ENCODE results near the gene SLC41A1. TPM values are rescaled to one million over a fixed set of nuclear protein-coding genes. Genes with fewer than 3 reads are reported as not detected.

The SLC41A1 gene
- total and polyA plus RNA-seq, 2 donors (not counting 1 experiment from before 2014, with no cell fraction given), result 15.8 to 24.2 TPM

GRCh38 chr1:205780335-205780734 lies 32.7 kb downstream of the SLC41A1 start:
- Histone ChIP-seq H3K4me3 (ENCODE audit: control extremely low read depth in 1 of 5, extremely low read depth in 1 of 5, insufficient read depth in 1 of 5, low read depth in 2 of 5, low read length in 4 of 5) (no peak overlapping the region), H3K27ac (ENCODE audit: low read length in 2 of 2) (no peak overlapping the region), H4K20me1 (ENCODE audit: control insufficient read depth, insufficient read depth, low read length, poor library complexity, severe bottlenecking) (no peaks in the 10 kb centered on the region), H3K9me3 (ENCODE audit: control extremely low read depth in 1 of 3, control insufficient read depth in 2 of 3, insufficient read depth in 1 of 3, low read length in 2 of 3) (no peaks in the 10 kb centered on the region), H3K27me3 (replicated peaks in 1 of 4; ENCODE audit: control extremely low read depth in 1 of 4, control insufficient read depth in 3 of 4, insufficient read depth in 4 of 4, low read length in 3 of 4) (no peaks in the 10 kb centered on the region), H3K4me2 (replicated peaks; ENCODE audit: low read depth, low read length, poor library complexity, severe bottlenecking) (no peak overlapping the region), H3K36me3 (replicated peaks in 1 of 2; ENCODE audit: control extremely low read depth in 1 of 2, control insufficient read depth in 1 of 2, extremely low read depth in 1 of 2, insufficient read depth in 2 of 2, low read length in 1 of 2) (no peaks in the 10 kb centered on the region), H3K4me1 (ENCODE audit: control insufficient read depth in 2 of 2, insufficient read depth in 2 of 2, low read length in 2 of 2) (peaks cover 12 to 14% of the 10 kb centered on the region in 2 donors), H2AFZ (ENCODE audit: insufficient read depth, low read depth, low read length, poor library complexity, severe bottlenecking) (no peak overlapping the region), H3K79me2 (ENCODE audit: control insufficient read depth, insufficient read depth, low read length) (peaks cover 12% of the 10 kb centered on the region), H3K9ac (ENCODE audit: low read length) (no peak overlapping the region)
- no peaks in the 10 kb centered on the region for H3K27me3 Mint-ChIP-seq
- H3K27ac Mint-ChIP-seq, result no peak overlapping the region
- no peak for DNase-seq
- H3K4me3 Mint-ChIP-seq, result no peak overlapping the region
- H3K4me1 Mint-ChIP-seq, result peaks cover 17% of the 10 kb centered on the region
- CTCF ChIA-PET, result no interaction called here
- POLR2A ChIA-PET, result no interaction called here
- ATAC-seq (ENCODE audit: low read depth), result no peak
- intact Hi-C loops (cut with micrococcal nuclease), result no loop called here
- TF ChIP-seq EZH2 (IDR thresholded peaks at IDR 0.05; ENCODE audit: borderline replicate concordance, insufficient read depth, low read depth, low read length, poor library complexity, severe bottlenecking) (no peak), CTCF (IDR thresholded peaks at IDR 0.05) (peak; percentile 20)
- 100% methylated on average over 2 of the region's 5 CpGs for WGBS (ENCODE audit: insufficient coverage)
- H3K9me3 Mint-ChIP-seq (ENCODE audit: insufficient read depth), result no peaks in the 10 kb centered on the region

GRCh38 chr1:205777994-205778393 lies 35.0 kb downstream of the SLC41A1 start:
- POLR2A ChIA-PET, result no interaction called here
- no peak overlapping the region for H3K4me3 Mint-ChIP-seq
- intact Hi-C loops (cut with micrococcal nuclease), result loop anchor here (10.0 kb wide), 1 partner anchor 653 kb away; the partner anchor contains the start of gene RBBP5

More at GRCh38 chr1:205777994-205778393, 35.0 kb downstream of the SLC41A1 start:
- Histone ChIP-seq H4K20me1 (ENCODE audit: control insufficient read depth, insufficient read depth, low read length, poor library complexity, severe bottlenecking) (no peaks in the 10 kb centered on the region), H3K9me3 (ENCODE audit: control extremely low read depth in 1 of 3, control insufficient read depth in 2 of 3, insufficient read depth in 1 of 3, low read length in 2 of 3) (no peaks in the 10 kb centered on the region), H3K79me2 (ENCODE audit: control insufficient read depth, insufficient read depth, low read length) (peaks cover 30% of the 10 kb centered on the region), H3K4me1 (ENCODE audit: control insufficient read depth in 2 of 2, insufficient read depth in 2 of 2, low read length in 2 of 2) (peaks cover 26 to 29% of the 10 kb centered on the region in 2 donors), H3K27ac (ENCODE audit: low read length in 2 of 2) (no peak overlapping the region), H3K9ac (ENCODE audit: low read length) (no peak overlapping the region), H3K4me2 (replicated peaks; ENCODE audit: low read depth, low read length, poor library complexity, severe bottlenecking) (peak overlapping the region; percentile 38), H3K4me3 (ENCODE audit: control extremely low read depth in 1 of 5, extremely low read depth in 1 of 5, insufficient read depth in 1 of 5, low read depth in 2 of 5, low read length in 4 of 5) (no peak overlapping the region), H3K27me3 (replicated peaks in 1 of 4; ENCODE audit: control extremely low read depth in 1 of 4, control insufficient read depth in 3 of 4, insufficient read depth in 4 of 4, low read length in 3 of 4) (no peaks in the 10 kb centered on the region), H3K36me3 (replicated peaks in 1 of 2; ENCODE audit: control extremely low read depth in 1 of 2, control insufficient read depth in 1 of 2, extremely low read depth in 1 of 2, insufficient read depth in 2 of 2, low read length in 1 of 2) (peaks cover 0 to 3% of the 10 kb centered on the region in 2 experiments), H2AFZ (ENCODE audit: insufficient read depth, low read depth, low read length, poor library complexity, severe bottlenecking) (no peak overlapping the region)
- TF ChIP-seq CTCF (IDR thresholded peaks at IDR 0.05) (no peak), EZH2 (IDR thresholded peaks at IDR 0.05; ENCODE audit: borderline replicate concordance, insufficient read depth, low read depth, low read length, poor library complexity, severe bottlenecking) (no peak)
- no peaks in the 10 kb centered on the region for H3K27me3 Mint-ChIP-seq
- H3K27ac Mint-ChIP-seq, result no peak overlapping the region
- no peaks in the 10 kb centered on the region for H3K9me3 Mint-ChIP-seq (ENCODE audit: insufficient read depth)
- peak; percentile 33 for DNase-seq
- CTCF ChIA-PET, result interaction anchor here (1.4 to 2.7 kb wide), 3 partner anchors 67 to 201 kb away, joined by 3 to 9 read pairs (median 3); no protein-coding TSS in a partner anchor
- no peak for ATAC-seq (ENCODE audit: low read depth)
- 0% methylated on average over 1 of the region's 2 CpGs for WGBS (ENCODE audit: insufficient coverage)
- H3K4me1 Mint-ChIP-seq, result peaks cover 34% of the 10 kb centered on the region

All from B cell (primary cell).